ENCODE measurements around the gene ZNF493.

Gene ZNF493

GRCh38 chr19:21383980-21384582, 12.9 kb upstream of the ZNF493 start:
- Histone ChIP-seq H3K27me3 (ENCODE audit: control insufficient read depth in 1 of 2, insufficient read depth in 1 of 2, low read length in 2 of 2) (no peaks in the 10 kb centered on the region), H3K4ac (ENCODE audit: low read depth in 1 of 2, low read length in 2 of 2) (no peak overlapping the region), H2AK5ac (ENCODE audit: low read length, severe bottlenecking) (no peak overlapping the region), H2AFZ (ENCODE audit: low read depth, low read length) (no peak overlapping the region), H3K36me3 (ENCODE audit: control insufficient read depth in 1 of 2, insufficient read depth in 2 of 2, low read depth in 1 of 2, low read length in 2 of 2) (peaks cover 8% of the 10 kb centered on the region in 2 experiments), H3K23ac (ENCODE audit: low read length in 2 of 2) (no peak overlapping the region), H3K4me2 (ENCODE audit: low read length, poor library complexity, severe bottlenecking) (no peak overlapping the region), H3K79me1 (replicated peaks; ENCODE audit: low read length, poor library complexity, severe bottlenecking) (no peaks in the 10 kb centered on the region), H3K18ac (ENCODE audit: low read depth in 1 of 2, low read length in 2 of 2) (no peak overlapping the region), H3K9me3 (ENCODE audit: control insufficient read depth, low read length) (peaks cover 85% of the 10 kb centered on the region), H3K14ac (ENCODE audit: low read length in 2 of 2) (no peak overlapping the region), H2BK15ac (ENCODE audit: low read depth, poor library complexity, severe bottlenecking) (no peak overlapping the region), H3K4me1 (ENCODE audit: control insufficient read depth, insufficient read depth, low read depth, low read length) (no peaks in the 10 kb centered on the region), H4K91ac (ENCODE audit: low read length) (no peak overlapping the region), H3K4me3 (ENCODE audit: insufficient read depth in 1 of 2, low read depth in 1 of 2, low read length in 2 of 2) (no peak overlapping the region), H2BK12ac (ENCODE audit: low read length in 2 of 2) (no peak overlapping the region), H3K9ac (ENCODE audit: low read length) (no peak overlapping the region), H3K27ac (ENCODE audit: low read length, poor library complexity, severe bottlenecking) (no peak overlapping the region), H4K8ac (ENCODE audit: low read length) (no peak overlapping the region), H2BK5ac (ENCODE audit: low read depth, low read length, poor library complexity, severe bottlenecking) (no peak overlapping the region), H2BK120ac (ENCODE audit: low read depth, low read length) (no peak overlapping the region)
- DNase-seq = no peak
- 100% methylated on average over 1 of the region's 4 CpGs for WGBS

- Histone ChIP-seq H3K4ac (ENCODE audit: low read depth in 1 of 2, low read length in 2 of 2) (no peak overlapping the region), H3K9me3 (ENCODE audit: control insufficient read depth, low read length) (peaks cover 37% of the 10 kb centered on the region), H4K8ac (ENCODE audit: low read length) (no peak overlapping the region), H3K18ac (ENCODE audit: low read depth in 1 of 2, low read length in 2 of 2) (no peak overlapping the region), H2AFZ (ENCODE audit: low read depth, low read length) (no peak overlapping the region), H3K9ac (ENCODE audit: low read length) (no peak overlapping the region), H2BK5ac (ENCODE audit: low read depth, low read length, poor library complexity, severe bottlenecking) (no peak overlapping the region), H3K79me1 (replicated peaks; ENCODE audit: low read length, poor library complexity, severe bottlenecking) (peaks cover 12% of the 10 kb centered on the region), H2AK5ac (ENCODE audit: low read length, severe bottlenecking) (no peak overlapping the region), H3K14ac (ENCODE audit: low read length in 2 of 2) (no peak overlapping the region), H2BK15ac (ENCODE audit: low read depth, poor library complexity, severe bottlenecking) (no peak overlapping the region), H3K27me3 (ENCODE audit: control insufficient read depth in 1 of 2, insufficient read depth in 1 of 2, low read length in 2 of 2) (no peaks in the 10 kb centered on the region), H3K4me3 (ENCODE audit: insufficient read depth in 1 of 2, low read depth in 1 of 2, low read length in 2 of 2) (peak overlapping the region in 1 of 2 experiments; percentile 92), H3K4me2 (ENCODE audit: low read length, poor library complexity, severe bottlenecking) (no peak overlapping the region), H3K27ac (ENCODE audit: low read length, poor library complexity, severe bottlenecking) (no peak overlapping the region), H4K91ac (ENCODE audit: low read length) (no peak overlapping the region), H2BK120ac (ENCODE audit: low read depth, low read length) (no peak overlapping the region), H3K4me1 (ENCODE audit: control insufficient read depth, insufficient read depth, low read depth, low read length) (no peaks in the 10 kb centered on the region), H3K23ac (ENCODE audit: low read length in 2 of 2) (no peak overlapping the region), H2BK12ac (ENCODE audit: low read length in 2 of 2) (no peak overlapping the region), H3K36me3 (ENCODE audit: control insufficient read depth in 1 of 2, insufficient read depth in 2 of 2, low read depth in 1 of 2, low read length in 2 of 2) (peaks cover 6 to 18% of the 10 kb centered on the region in 2 experiments)
- WGBS = 92% methylated on average over 10 of the region's 10 CpGs
- DNase-seq = no peak
Measured at GRCh38 chr19:21396121-21396520, 812 bp upstream of the ZNF493 start.

- Histone ChIP-seq H3K18ac (ENCODE audit: low read depth in 1 of 2, low read length in 2 of 2) (no peak overlapping the region), H3K9me3 (ENCODE audit: control insufficient read depth, low read length) (peaks cover 40% of the 10 kb centered on the region), H2BK15ac (ENCODE audit: low read depth, poor library complexity, severe bottlenecking) (no peak overlapping the region), H2BK120ac (ENCODE audit: low read depth, low read length) (no peak overlapping the region), H3K23ac (ENCODE audit: low read length in 2 of 2) (no peak overlapping the region), H3K9ac (ENCODE audit: low read length) (no peak overlapping the region), H3K4me3 (ENCODE audit: insufficient read depth in 1 of 2, low read depth in 1 of 2, low read length in 2 of 2) (peak overlapping the region in 1 of 2 experiments; percentile 92), H3K14ac (ENCODE audit: low read length in 2 of 2) (no peak overlapping the region), H2BK12ac (ENCODE audit: low read length in 2 of 2) (no peak overlapping the region), H2BK5ac (ENCODE audit: low read depth, low read length, poor library complexity, severe bottlenecking) (no peak overlapping the region), H3K79me1 (replicated peaks; ENCODE audit: low read length, poor library complexity, severe bottlenecking) (peaks cover 25% of the 10 kb centered on the region), H2AFZ (ENCODE audit: low read depth, low read length) (no peak overlapping the region), H3K4ac (ENCODE audit: low read depth in 1 of 2, low read length in 2 of 2) (no peak overlapping the region), H3K4me2 (ENCODE audit: low read length, poor library complexity, severe bottlenecking) (no peak overlapping the region), H4K8ac (ENCODE audit: low read length) (no peak overlapping the region), H4K91ac (ENCODE audit: low read length) (no peak overlapping the region), H3K27me3 (ENCODE audit: control insufficient read depth in 1 of 2, insufficient read depth in 1 of 2, low read length in 2 of 2) (no peaks in the 10 kb centered on the region), H3K4me1 (ENCODE audit: control insufficient read depth, insufficient read depth, low read depth, low read length) (no peaks in the 10 kb centered on the region), H3K27ac (ENCODE audit: low read length, poor library complexity, severe bottlenecking) (no peak overlapping the region), H3K36me3 (ENCODE audit: control insufficient read depth in 1 of 2, insufficient read depth in 2 of 2, low read depth in 1 of 2, low read length in 2 of 2) (peaks cover 6 to 38% of the 10 kb centered on the region in 2 experiments), H2AK5ac (ENCODE audit: low read length, severe bottlenecking) (no peak overlapping the region)
- WGBS = 97% methylated on average over 5 of the region's 5 CpGs
- no peak for DNase-seq
Measured at GRCh38 chr19:21398851-21399250, 1.9 kb downstream of the ZNF493 start.

GRCh38 chr19:21402303-21402985, 5.5 kb downstream of the ZNF493 start:
- Histone ChIP-seq H2BK120ac (ENCODE audit: low read depth, low read length) (no peak overlapping the region), H3K14ac (ENCODE audit: low read length in 2 of 2) (no peak overlapping the region), H3K9ac (ENCODE audit: low read length) (no peak overlapping the region), H4K8ac (ENCODE audit: low read length) (no peak overlapping the region), H2AK5ac (ENCODE audit: low read length, severe bottlenecking) (no peak overlapping the region), H3K36me3 (ENCODE audit: control insufficient read depth in 1 of 2, insufficient read depth in 2 of 2, low read depth in 1 of 2, low read length in 2 of 2) (peaks cover 16 to 67% of the 10 kb centered on the region in 2 experiments), H3K27me3 (ENCODE audit: control insufficient read depth in 1 of 2, insufficient read depth in 1 of 2, low read length in 2 of 2) (no peaks in the 10 kb centered on the region), H2BK12ac (ENCODE audit: low read length in 2 of 2) (no peak overlapping the region), H2AFZ (ENCODE audit: low read depth, low read length) (no peak overlapping the region), H3K18ac (ENCODE audit: low read depth in 1 of 2, low read length in 2 of 2) (no peak overlapping the region), H2BK15ac (ENCODE audit: low read depth, poor library complexity, severe bottlenecking) (no peak overlapping the region), H3K27ac (ENCODE audit: low read length, poor library complexity, severe bottlenecking) (no peak overlapping the region), H2BK5ac (ENCODE audit: low read depth, low read length, poor library complexity, severe bottlenecking) (no peak overlapping the region), H3K4me2 (ENCODE audit: low read length, poor library complexity, severe bottlenecking) (no peak overlapping the region), H3K9me3 (ENCODE audit: control insufficient read depth, low read length) (peaks cover 60% of the 10 kb centered on the region), H3K4me3 (ENCODE audit: insufficient read depth in 1 of 2, low read depth in 1 of 2, low read length in 2 of 2) (peak overlapping the region in 1 of 2 experiments; percentile 44), H3K4me1 (ENCODE audit: control insufficient read depth, insufficient read depth, low read depth, low read length) (no peaks in the 10 kb centered on the region), H4K91ac (ENCODE audit: low read length) (no peak overlapping the region), H3K4ac (ENCODE audit: low read depth in 1 of 2, low read length in 2 of 2) (no peak overlapping the region), H3K79me1 (replicated peaks; ENCODE audit: low read length, poor library complexity, severe bottlenecking) (peaks cover 27% of the 10 kb centered on the region), H3K23ac (ENCODE audit: low read length in 2 of 2) (no peak overlapping the region)
- no CpG with 5 or more reads among the region's 1 CpG for WGBS
- no peak for DNase-seq
